Muscle of arm (tissue), 12 donors: ENCODE results near the gene TMEM145. TPM values are rescaled to one million over a fixed set of nuclear protein-coding genes. Genes with fewer than 3 reads are reported as not detected.

Experiments
- DNase-seq: peaks from one replicate; pipeline ENCODE4 v3.0.0-alpha.2; 2013
- polyA plus RNA-seq, 12 donors: library from polyadenylated mRNA; unstranded; fragments of 120-200 nt; gene quantifications; one replicate each; pipeline ENCODE4 v1.2.1, GENCODE V29; 2013; ENCODE audit not compliant: insufficient read length in 12 of 12

TMEM145 gene
- polyA plus RNA-seq, 12 donors, result 0.12 to 0.56 (median 0.26) TPM; not detected in 2

DNA sequence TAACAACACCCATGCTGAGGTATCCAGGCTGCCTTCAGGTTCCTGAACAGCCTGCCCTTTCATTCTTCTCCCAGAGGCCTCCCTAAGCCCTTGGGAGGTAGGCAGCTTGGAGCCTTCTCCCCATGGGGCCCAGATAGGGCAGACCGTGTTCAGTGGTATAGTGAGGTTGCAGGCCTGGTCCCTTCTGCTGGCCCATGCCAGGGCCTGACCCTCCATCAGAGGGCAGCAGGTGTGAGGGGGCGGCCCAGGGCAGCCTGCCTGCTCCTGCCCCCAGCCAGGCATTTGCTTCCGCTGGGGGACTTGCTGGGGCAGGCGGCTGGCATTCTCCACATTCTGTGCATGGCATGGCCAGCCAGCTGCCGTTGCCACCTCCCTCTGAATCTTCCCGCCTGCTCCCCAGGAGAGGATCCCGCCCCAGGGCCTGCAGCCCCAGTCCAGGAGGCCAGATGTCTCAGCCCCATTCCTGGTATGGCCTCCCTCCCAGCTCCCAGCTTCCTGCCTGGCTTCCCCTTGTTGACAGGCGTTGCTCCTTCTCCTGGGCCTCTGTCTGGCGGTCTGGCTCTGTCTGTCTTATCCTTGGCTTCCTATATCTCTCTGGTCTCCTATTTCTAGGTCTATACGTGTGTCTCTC lies 35.2 kb upstream of the TMEM145 start:
- DNase-seq, result no peak

DNA sequence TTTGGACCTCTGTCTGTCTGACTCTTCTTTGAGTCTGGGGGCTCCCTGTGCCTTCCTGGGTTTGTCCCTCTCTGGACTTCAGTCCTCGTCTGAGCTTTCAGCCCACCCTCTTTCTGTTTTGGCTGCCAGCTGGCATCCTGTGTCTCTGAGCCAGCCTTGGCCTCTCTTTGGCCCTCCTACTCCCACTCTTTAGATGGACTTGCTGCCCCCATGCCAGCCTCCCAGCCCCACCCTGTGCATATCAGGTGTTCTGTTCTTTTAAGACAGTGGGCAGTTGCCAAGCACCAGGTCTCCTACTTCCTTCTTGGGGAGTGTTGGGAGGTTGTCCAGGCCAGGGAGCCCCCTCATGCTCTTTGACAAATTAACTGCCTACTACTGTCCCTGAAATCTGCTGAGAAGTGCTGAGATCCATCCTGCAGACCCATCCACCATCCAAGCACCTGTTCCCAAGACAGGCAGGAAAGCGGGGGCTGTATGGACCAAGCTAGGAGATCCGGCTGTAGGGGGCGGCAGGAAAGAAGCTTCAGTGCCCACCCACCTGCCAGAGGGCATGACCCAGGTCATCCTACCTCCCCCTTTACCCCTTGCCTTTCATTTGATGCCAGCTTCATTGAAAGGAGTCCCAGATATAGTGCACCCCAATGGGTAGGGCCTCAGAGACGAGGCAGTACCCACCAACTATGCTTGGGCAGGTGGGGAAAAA lies 34.5 kb upstream of the TMEM145 start:
- DNase-seq, result no peak

DNA sequence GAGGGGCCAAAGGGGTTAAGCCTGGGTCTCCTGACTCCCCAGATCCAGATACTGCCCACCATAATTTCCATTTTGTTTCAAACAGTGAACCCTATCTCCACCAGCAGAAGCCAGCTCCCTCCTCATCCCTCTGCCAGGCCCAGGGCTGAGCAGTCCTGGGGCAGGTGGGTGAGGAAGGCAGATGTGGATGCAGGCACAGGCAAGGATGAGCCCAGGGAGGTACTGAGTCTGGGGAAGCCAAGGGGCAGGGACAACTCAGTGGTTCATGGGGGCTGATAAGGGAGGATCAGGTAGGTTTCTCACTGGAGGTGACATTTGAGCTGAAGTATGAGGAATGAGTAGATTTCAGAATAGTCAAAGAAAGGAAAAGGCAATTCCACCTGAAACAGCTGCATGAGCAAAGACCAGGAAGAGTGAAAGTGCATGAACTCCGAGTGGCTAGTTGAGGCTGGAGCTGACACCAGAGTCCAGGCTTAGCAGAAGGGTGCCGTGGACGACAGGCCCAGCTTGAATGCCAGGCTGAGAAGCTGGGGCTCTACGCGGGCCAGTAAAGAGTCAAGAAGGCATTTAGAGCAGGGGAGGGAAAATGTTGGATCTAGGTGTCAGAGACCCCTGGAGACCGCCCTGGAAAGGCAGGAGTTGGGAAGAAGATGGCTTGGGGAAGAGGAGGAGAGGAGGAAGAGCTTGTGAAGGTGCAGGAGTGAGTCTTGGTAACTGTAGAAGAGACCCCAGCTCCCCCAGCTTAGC lies 33.8 kb upstream of the TMEM145 start:
- DNase-seq, result no peak

DNA sequence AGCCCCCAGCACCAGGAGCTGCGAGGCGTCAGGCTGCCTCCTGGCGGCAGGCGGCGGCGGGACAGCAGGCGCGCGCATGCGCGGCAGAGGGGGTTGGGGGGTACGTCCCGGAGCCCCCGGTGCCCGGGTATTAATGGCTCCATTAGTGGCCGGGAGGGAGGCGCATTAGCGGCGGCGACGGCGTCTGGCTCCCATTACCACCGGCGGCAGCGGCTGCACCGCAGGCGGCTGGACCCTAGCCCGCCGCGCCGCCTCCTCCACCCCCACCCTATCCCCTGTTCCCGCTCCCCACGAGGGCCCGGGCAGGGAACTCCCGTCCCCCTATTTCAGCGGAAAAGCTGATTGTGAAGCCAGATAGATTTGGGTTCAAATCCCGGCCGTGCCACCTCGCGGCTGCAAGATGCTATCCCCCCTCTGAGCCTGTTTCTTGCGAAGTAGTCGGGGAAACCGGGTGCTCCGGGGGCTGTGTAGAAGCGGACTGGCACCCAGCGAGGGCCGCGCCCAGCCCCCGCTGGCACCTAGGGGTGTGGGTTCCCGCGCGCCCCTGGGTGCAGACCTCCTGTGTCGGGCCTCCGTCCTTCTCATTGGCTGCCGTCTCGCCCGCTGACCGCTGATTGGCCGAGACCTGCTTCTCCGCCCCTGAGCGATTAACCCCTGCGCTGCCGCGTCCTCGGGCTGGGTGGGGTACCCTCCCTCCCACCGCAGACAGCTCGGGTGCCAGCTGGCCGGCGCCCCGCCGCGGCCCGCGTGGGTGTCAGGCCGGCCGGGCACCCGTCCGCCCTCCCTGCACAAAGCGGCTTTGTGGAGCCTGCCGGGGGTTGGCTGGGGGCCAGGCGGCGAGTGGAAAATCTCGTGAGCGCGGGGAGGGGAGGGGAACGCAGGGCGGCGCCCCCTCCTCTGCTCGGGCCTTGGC lies 33.0 kb upstream of the TMEM145 start:
- peak; percentile 93 for DNase-seq

DNA sequence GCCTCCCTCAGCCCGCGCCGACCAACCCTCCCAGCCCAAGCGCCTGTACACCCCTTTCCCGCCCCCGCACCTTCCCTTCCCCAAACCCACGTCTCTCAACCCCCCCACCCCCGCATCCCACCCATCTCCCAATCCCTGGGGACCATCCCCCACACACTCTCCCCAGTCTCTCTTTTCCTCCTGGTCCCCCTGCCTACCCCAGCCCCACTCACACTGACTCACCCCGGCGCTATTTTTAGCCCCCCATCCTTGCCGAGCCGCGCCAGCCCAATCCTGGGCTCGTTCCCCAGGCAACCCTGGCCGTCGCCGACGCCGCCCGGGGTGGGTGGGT lies 32.3 kb upstream of the TMEM145 start:
- DNase-seq, result no peak

DNA sequence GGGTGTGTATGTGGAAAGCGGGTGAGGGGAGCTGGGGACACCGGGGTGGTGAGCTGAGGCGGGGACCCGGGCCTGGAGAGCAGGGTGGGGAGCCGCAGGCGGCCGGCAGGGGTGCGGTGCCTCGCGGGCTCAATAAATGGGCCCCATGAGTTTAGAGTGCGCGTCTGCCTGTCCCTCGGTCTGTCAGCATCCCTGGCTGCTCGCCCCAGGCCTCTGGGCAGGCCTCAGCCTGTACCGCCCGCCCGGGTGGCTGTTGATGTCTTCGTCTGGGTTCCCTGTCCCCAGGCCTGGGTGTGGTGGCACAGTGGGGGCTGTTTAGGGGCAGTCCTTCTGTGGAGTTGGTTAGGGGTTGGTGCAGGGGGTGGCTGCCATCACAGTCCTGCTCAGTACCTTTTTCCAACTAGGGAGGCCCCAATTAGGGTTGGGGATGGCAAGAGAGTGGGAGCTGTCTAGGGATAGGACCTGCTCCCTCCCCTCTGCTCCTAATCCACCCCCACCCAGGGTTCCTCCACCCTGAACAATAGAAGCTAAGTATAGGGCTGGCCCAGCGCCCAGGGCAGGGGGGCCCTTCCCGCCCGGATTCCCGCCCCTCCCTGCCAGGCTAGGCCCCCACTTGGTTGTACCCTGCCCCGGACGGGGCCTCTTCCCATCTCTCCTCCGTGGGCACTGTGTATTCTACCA lies 31.8 kb upstream of the TMEM145 start:
- DNase-seq, result no peak

DNA sequence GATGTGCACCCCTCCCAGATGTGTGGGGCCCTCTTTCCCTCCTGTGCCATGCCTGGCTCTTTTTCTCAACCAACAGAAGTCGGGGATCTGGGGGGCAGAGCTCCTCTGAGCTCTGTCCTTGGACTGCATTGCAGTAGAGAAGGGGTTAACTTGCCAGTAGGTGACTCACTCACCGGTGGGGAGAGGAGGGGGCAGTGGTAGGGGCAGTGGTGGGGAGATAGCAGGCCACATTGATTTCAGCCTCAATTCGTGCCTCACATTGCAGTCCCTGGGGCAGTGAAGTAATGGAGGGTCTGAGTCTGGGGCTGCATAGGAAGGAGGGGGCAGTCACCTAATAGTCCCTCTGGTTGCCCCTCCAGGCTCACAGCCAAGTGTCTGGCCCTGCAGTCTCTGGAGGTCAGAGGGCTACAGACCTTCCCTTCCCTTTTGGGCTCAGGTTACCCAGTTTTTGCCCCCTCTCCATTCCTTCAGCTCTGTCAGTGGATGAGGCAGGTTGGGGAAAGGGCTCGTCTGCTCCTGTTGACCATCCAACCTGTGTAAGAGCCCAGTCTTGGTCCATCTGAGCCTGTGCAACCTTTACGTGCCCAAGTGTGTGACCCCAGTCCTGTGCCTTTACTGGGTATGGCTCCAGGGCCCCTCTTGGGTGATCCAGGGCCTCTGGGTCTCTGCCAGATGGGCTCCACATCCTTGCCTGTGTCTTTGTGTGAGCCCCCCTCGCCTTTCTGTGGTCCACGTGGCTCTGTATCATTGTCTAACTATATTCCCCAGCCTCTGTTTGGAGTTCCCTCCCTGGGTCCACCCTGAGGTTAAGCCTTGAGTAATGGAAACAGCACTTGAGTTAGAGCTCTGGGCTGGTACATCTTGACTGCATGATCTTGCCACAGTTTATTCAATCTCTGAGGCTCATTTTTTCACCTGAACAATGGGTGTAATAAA lies 31.0 kb upstream of the TMEM145 start:
- no peak for DNase-seq

DNA sequence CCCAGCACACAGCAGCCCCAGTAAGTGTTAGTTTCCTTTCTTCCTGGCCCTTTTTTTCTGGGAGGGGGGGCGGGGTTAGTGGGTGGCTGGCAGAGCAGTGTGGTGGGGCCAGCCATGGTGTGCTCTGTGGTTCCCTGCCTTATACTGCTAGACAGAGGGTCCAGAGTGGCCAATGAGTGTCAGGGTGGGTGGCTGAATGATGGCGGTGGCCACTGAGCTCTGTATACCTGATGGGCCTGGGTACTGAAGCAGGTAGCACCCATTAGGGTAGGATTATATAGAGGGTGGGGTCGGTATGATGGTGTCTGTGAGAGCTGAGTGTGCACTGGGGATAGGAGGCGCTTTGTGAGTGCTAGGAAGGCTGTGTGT lies 30.3 kb upstream of the TMEM145 start:
- no peak for DNase-seq

DNA sequence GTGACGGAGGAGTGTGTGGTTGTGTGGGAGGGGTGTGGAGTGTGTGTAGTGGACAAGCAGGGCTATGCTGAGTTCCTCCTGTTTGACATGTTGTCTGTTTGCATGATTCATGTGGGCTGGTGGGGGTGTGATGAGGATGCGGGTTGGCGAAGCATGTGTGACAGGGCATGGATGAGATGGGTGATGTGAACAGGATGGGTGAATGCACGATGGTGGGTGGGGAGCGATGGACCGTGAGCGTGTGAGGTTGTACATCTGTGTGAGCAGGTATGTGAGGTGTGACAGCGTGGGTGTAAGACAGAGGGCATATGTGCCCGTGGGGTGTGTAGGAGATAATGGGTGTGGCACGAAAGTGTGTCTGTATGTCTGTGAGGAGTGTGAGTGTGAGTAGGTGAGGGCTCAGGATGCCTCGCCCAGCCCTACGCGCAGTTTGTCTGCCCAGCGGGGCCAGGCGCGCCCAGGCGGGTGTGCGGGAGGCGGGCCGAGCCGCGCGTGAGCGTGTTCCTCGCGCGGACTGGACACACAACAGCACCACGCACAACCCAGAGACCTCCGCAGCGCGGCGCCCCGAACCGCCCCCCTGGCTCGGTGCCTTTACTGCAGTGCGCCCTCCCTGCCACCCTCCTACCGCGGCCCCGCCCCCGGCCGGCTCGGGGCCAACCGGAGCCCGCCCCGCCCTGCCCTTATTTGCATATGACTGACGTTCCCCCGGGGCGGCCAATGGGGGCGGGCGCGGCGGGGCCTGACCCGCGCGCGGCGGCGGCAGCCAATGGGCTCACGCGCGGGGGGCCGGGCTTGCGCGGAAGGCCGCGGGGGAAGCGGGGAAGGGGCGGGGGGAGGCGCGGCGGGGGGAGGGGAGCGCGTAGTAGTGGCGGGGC lies 29.7 kb upstream of the TMEM145 start:
- DNase-seq, result peak; percentile 93

DNA sequence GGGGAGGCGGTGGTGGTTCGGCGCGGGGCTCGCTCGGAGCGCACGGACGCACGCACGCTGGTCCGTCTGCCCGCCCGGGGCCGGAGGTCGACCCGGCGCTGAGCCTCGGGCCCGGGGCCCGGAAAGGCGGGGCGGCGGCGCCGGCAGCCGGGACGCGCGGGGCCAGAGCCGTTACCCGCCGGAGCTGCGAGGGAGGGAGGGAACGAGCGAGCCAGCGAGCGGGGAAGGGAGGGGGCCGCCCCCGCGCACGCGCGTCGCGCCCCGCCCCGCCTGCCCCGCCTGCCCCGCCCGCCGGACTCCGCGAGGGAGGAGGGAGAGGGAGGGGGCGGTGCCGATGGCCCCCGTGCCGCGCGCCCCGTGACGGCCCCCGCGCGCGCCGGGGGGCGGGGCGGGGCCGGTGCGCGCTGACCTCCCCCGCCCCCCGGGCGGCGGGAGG lies 29.0 kb upstream of the TMEM145 start:
- DNase-seq, result no peak

DNA sequence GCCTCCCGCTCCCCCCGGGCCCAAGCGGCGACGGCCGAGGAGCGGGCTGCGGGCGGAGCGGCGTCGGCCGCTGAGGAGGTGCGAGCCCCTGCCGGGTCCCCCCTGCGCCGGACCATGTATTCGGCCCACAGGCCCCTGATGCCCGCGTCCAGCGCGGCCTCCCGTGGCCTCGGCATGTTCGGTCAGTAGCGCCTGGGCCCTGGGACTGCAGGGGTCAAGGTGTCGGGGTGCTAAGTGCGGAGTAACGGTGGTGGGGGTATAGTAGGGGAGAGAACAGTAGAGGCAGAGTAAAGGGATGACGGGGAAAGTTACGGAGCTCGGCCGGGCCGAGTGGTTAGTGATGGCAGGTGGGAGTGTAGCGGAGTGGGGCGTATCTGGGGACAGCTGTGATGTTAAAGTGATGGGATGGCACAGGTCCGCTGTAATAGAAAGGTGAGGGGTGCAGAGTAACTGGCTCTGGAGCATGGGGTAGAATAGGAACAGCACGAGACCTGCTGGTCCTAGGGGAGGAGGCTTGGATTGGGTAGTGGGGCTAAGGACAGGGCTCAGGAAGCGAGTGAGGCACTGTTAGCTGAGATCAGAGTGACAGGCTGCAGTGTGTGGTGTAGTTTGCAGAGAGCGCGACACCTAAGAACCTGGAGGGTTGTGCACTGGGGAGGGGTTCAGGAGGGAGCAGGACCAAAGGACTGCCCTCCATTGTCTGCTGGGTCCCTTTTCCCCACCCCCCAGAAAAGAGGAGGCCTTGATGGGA lies 28.3 kb upstream of the TMEM145 start:
- DNase-seq, result no peak

DNA sequence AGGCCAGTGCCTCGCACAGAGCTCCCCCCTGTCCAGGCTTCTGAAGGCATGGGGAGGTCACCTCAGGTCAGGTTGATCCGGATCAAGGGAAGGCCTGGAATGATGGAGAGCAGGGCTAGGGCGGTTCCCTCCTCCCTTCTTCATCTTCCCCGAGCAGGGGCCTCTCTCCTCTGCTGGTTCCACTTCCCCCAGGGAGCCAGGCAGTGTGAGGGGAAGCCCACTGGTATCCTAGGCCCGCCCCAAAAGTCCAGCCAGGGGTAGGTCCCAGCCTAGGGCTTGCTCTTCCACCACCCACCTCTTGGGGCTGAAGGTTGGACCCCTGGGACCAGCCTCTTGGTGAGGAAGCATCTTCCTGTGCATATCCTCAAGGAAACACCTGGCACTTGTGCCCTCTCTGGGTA lies 27.6 kb upstream of the TMEM145 start:
- DNase-seq, result no peak

DNA sequence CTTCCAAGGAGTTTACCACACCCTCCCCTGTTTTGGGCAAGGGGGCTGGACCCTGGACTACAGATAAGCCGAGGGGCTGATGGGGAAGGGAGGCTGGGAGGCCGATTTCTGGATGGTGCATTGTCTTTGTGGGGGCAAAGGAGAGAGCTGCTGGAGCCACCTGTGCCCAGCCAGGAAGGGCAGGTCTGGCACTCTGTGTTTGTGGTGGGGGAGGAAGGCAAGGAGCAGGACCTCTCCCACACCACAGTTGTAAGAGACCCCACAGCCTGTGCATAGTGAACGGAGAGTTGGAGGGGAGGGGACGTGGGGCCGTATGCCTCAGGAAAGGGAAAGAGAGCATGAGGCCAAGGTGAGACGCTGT lies 27.1 kb upstream of the TMEM145 start:
- no peak for DNase-seq

DNA sequence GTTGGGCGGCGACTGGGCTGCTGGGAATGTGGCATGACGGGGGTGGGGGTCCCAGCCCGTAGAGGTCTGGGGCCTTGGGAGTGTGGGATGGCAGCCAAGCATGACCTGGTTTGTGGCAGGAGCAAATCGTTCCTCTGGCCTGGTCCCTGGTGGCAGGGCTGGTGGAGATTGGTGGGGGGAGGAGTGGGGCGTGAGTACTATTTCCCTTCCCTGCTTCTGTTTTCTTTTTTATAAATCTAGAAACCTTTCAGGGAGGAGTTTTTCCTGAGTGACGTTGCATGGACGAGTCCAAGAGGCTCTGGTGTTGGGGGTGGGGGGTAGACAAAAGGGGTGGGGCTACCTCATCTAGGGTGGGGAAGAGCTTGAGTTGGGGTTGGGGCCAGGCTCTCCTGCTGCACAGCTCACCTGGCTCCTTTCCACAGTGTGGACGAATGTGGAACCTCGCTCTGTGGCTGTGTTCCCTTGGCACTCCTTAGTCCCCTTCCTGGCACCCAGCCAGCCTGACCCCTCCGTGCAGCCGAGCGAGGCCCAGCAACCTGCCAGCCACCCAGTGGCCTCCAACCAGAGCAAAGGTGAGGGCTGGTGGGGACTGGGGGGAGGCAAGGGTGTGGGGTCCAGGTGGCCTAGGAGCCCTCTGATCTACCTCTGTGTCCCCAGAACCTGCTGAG lies 26.6 kb upstream of the TMEM145 start:
- DNase-seq, result no peak

DNA sequence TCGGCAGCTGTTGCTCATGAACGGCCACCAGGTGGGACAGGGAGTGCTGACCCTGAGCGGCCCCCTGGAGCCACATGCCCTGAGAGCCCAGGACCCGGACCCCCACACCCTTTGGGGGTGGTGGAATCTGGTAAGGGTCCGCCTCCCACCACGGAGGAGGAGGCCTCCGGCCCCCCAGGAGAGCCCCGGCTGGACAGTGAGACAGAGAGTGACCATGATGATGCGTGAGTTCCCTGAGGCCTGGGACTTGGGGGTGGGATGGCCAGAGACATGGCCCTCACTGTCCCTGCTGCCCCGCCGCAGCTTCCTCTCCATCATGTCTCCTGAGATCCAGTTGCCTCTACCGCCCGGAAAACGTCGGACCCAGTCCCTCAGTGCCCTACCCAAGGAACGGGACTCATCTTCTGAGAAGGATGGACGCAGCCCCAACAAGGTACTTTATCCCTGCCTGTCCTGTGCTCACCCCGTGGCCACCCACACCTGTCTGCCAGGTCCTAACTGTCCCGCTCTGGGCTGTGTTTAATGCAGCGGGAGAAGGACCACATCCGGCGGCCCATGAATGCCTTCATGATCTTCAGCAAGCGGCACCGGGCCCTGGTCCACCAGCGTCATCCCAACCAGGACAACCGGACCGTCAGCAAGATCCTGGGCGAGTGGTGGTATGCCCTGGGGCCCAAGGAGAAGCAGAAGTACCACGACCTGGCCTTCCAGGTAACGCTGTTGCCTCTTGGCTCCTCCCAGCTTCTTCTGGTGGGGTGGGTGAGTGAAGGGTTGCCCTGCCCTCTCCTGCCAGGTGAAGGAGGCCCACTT lies 25.9 kb upstream of the TMEM145 start:
- no peak for DNase-seq

DNA sequence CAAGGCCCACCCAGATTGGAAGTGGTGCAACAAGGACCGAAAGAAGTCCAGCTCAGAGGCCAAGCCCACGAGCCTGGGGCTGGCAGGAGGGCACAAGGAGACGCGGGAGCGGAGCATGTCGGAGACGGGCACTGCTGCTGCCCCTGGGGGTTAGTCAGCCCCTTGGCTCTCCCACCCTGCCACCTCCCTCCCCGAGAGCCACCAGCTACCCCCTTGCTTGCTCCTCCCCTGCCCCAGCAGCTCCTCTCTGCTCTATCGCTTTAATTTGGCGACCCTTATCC lies 25.3 kb upstream of the TMEM145 start:
- DNase-seq, result no peak

DNA sequence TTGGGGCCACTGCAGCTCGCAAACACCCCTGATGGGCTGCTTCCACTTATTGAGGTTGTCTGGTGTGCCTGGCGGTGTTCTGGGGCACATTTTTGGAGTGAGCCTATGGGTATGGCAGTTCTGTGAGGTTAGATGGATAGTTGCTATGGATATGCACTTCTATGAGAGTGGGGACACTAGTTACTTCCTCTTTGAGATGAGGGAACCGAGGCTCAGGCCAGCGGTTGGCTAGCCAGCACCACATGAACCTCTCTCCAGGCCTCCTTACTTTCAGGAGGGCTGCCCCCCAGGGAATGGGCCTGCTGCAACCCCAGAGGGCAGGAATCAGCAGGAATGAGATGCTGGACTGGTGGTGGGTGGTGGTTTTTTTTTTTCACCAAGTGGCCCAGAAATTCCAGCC lies 24.7 kb upstream of the TMEM145 start:
- DNase-seq, result no peak
